HEK293 (cell line): ENCODE data around the gene EIF2AK2.

Experiments used
- REPIN1 ChIP-seq: fragments of 450-650 bp; formaldehyde crosslinking; IDR thresholded peaks from 2 replicates; pipeline ENCODE4 v1.5.1; 2017; ENCODE audit warnings: missing biosample characterization, missing genetic modification characterization, low read depth
- REST ChIP-seq: fragments of 450-650 bp; formaldehyde crosslinking; IDR thresholded peaks from 2 replicates; pipeline ENCODE4 v1.5.1; 2016; ENCODE audit warnings: missing biosample characterization, missing genetic modification characterization
- YY1 ChIP-seq: fragments of 450-650 bp; formaldehyde crosslinking; IDR thresholded peaks from 2 replicates; pipeline ENCODE4 v1.5.1; 2018; ENCODE audit warnings: missing biosample characterization, missing genetic modification characterization
- ZNF157 ChIP-seq: fragments of 450-650 bp; formaldehyde crosslinking; IDR thresholded peaks from 2 replicates; pipeline ENCODE4 v1.5.1; 2016; ENCODE audit warnings: missing biosample characterization, missing genetic modification characterization
- ZNF18 ChIP-seq: fragments of 450-650 bp; formaldehyde crosslinking; IDR thresholded peaks from 2 replicates; pipeline ENCODE4 v1.5.1; 2016; ENCODE audit warnings: missing biosample characterization, missing genetic modification characterization
- ZNF184 ChIP-seq: fragments of 450-650 bp; IDR thresholded peaks from 2 replicates; pipeline ENCODE4 v1.5.1; 2018; ENCODE audit warnings: missing biosample characterization, mild to moderate bottlenecking, missing genetic modification characterization
- ZNF23 ChIP-seq: fragments of 450-650 bp; formaldehyde crosslinking; IDR thresholded peaks from 2 replicates; pipeline ENCODE4 v1.5.1; 2016; ENCODE audit warnings: missing biosample characterization, missing genetic modification characterization, borderline replicate concordance
- ZNF501 ChIP-seq: fragments of 450-650 bp; formaldehyde crosslinking; IDR thresholded peaks from 2 replicates; pipeline ENCODE4 v1.5.1; 2016; ENCODE audit warnings: missing biosample characterization, missing genetic modification characterization
- ZNF510 ChIP-seq: fragments of 450-650 bp; formaldehyde crosslinking; IDR thresholded peaks from 2 replicates; pipeline ENCODE4 v1.5.1; 2018; ENCODE audit warnings: mild to moderate bottlenecking, missing genetic modification characterization, missing biosample characterization; ENCODE audit not compliant: insufficient replicate concordance
- ZNF596 ChIP-seq: fragments of 450-650 bp; IDR thresholded peaks from 2 replicates; pipeline ENCODE4 v1.5.0; 2018; ENCODE audit warnings: missing biosample characterization, mild to moderate bottlenecking, missing genetic modification characterization, moderate library complexity
- TF ChIP-seq, protein P1 (sequence below): fragments of 450-650 bp; formaldehyde crosslinking; IDR thresholded peaks from 2 replicates; pipeline ENCODE4 v1.5.1; 2016; ENCODE audit warnings: missing biosample characterization, missing genetic modification characterization
- TF ChIP-seq, protein P2 (sequence below): fragments of 450-650 bp; formaldehyde crosslinking; IDR thresholded peaks from 2 replicates; pipeline ENCODE4 v1.5.1; 2016; ENCODE audit warnings: missing biosample characterization, missing genetic modification characterization, borderline replicate concordance
- TF ChIP-seq, protein P3 (sequence below): fragments of 450-650 bp; formaldehyde crosslinking; IDR thresholded peaks from 2 replicates; pipeline ENCODE4 v1.5.1; 2016; ENCODE audit warnings: missing biosample characterization, missing genetic modification characterization

- TF ChIP-seq, protein P1, sequence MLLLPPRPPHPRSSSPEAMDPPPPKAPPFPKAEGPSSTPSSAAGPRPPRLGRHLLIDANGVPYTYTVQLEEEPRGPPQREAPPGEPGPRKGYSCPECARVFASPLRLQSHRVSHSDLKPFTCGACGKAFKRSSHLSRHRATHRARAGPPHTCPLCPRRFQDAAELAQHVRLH: no peak
- no peak for TF ChIP-seq REPIN1 (tag by site-specific recombination)
- TF ChIP-seq, protein P2, sequence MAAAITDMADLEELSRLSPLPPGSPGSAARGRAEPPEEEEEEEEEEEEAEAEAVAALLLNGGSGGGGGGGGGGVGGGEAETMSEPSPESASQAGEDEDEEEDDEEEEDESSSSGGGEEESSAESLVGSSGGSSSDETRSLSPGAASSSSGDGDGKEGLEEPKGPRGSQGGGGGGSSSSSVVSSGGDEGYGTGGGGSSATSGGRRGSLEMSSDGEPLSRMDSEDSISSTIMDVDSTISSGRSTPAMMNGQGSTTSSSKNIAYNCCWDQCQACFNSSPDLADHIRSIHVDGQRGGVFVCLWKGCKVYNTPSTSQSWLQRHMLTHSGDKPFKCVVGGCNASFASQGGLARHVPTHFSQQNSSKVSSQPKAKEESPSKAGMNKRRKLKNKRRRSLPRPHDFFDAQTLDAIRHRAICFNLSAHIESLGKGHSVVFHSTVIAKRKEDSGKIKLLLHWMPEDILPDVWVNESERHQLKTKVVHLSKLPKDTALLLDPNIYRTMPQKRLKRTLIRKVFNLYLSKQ (tag by site-specific recombination): no peak
- no peak for TF ChIP-seq ZNF23 (tag by site-specific recombination)
- TF ChIP-seq ZNF596 (tag by site-specific recombination): no peak
- TF ChIP-seq YY1 (tag by site-specific recombination): no peak
- TF ChIP-seq, protein P3, sequence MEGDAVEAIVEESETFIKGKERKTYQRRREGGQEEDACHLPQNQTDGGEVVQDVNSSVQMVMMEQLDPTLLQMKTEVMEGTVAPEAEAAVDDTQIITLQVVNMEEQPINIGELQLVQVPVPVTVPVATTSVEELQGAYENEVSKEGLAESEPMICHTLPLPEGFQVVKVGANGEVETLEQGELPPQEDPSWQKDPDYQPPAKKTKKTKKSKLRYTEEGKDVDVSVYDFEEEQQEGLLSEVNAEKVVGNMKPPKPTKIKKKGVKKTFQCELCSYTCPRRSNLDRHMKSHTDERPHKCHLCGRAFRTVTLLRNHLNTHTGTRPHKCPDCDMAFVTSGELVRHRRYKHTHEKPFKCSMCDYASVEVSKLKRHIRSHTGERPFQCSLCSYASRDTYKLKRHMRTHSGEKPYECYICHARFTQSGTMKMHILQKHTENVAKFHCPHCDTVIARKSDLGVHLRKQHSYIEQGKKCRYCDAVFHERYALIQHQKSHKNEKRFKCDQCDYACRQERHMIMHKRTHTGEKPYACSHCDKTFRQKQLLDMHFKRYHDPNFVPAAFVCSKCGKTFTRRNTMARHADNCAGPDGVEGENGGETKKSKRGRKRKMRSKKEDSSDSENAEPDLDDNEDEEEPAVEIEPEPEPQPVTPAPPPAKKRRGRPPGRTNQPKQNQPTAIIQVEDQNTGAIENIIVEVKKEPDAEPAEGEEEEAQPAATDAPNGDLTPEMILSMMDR (tag by site-specific recombination): no peak
- TF ChIP-seq ZNF157 (tag by site-specific recombination): no peak
- no peak for TF ChIP-seq ZNF18 (tag by site-specific recombination)
- TF ChIP-seq REST (tag by site-specific recombination): no peak
- TF ChIP-seq ZNF501: no peak
- TF ChIP-seq ZNF510 (tag by site-specific recombination): no peak
- no peak for TF ChIP-seq ZNF184
Measured at GRCh38 chr2:37105150-37105549, 51.6 kb downstream of the EIF2AK2 start.
